Measurements from ENCODE around the gene SLC37A3. TPM values are rescaled to one million over a fixed set of nuclear protein-coding genes. Genes with fewer than 3 reads are reported as not detected.
A peak's percentile ranks its signal among the peaks of the same experiment; 100 is the strongest.

The SLC37A3 gene
- total and polyA plus RNA-seq, 4 donors, result 7.3 to 30.8 (median 10.6) TPM

DNA sequence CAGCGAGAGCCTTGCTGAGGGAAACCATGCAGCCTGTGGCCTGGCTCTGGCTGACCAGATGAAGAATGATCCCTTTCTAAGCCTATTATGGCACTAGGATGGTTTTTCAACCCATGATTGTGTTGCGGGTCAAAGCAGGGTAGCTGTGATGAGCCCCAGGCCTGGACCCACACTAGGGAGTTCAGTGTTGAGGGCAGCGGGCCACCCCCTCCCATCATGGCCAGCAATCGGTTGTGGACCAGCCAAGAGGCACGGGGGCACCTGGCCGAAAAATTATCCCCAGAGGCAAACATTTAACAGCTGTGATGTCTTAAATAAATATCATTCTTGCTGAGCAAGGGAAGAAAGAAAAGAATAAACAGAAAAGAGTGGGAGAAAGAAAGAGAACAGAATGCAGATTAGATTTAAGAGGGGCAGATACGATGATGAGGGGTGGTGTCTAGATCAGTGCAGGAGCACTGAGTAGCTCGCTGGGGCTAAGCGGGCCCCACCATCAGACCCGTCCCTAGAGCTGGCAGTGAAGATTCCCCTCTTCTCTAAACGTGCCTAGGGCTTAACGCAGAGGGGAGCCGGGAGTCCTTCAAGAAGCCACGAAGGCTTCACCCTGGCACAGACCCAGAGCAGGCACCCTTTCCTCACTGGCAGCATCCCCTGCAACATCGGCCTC is 82.7 kb downstream of the SLC37A3 start:
- Histone ChIP-seq H3K4me3 (ENCODE audit: low read depth in 1 of 3, low read length in 3 of 3) (no peak overlapping the region), H3K27me3 (ENCODE audit: control insufficient read depth in 4 of 4, insufficient read depth in 4 of 4, low read length in 3 of 4) (no peaks in the 10 kb centered on the region), H3K4me1 (ENCODE audit: control insufficient read depth in 4 of 4, insufficient read depth in 4 of 4, low read length in 3 of 4) (peaks cover 0 to 10% (median 2%) of the 10 kb centered on the region in 4 donors), H3K27ac (ENCODE audit: low read depth in 1 of 2, low read length in 2 of 2) (no peak overlapping the region), H3K9ac (ENCODE audit: low read depth in 1 of 2, low read length in 2 of 2) (no peak overlapping the region), H3K9me3 (ENCODE audit: control insufficient read depth in 4 of 4, low read length in 3 of 4) (peaks cover 0 to 3% (median 0%) of the 10 kb centered on the region in 4 donors), H3K36me3 (ENCODE audit: control insufficient read depth in 4 of 4, insufficient read depth in 3 of 4, low read depth in 1 of 4, low read length in 3 of 4) (no peaks in the 10 kb centered on the region)
- TF ChIP-seq TAF1 (conservative IDR thresholded peaks at IDR 0.05), result no peak
- TF ChIP-seq GABPA (IDR thresholded peaks at IDR 0.05 in 1 of 2, conservative IDR thresholded peaks at IDR 0.05 in 1 of 2), result no peak
- TF ChIP-seq HNF4A (conservative IDR thresholded peaks at IDR 0.05), result no peak
- TF ChIP-seq YY1 (IDR thresholded peaks at IDR 0.05), result no peak
- TF ChIP-seq EGR1 (IDR thresholded peaks at IDR 0.05; ENCODE audit: low read depth in 2 of 2), result no peak
- TF ChIP-seq FOXA1 (IDR thresholded peaks at IDR 0.05), result no peak
- TF ChIP-seq RXRA (IDR thresholded peaks at IDR 0.05), result no peak
- TF ChIP-seq, protein P1, sequence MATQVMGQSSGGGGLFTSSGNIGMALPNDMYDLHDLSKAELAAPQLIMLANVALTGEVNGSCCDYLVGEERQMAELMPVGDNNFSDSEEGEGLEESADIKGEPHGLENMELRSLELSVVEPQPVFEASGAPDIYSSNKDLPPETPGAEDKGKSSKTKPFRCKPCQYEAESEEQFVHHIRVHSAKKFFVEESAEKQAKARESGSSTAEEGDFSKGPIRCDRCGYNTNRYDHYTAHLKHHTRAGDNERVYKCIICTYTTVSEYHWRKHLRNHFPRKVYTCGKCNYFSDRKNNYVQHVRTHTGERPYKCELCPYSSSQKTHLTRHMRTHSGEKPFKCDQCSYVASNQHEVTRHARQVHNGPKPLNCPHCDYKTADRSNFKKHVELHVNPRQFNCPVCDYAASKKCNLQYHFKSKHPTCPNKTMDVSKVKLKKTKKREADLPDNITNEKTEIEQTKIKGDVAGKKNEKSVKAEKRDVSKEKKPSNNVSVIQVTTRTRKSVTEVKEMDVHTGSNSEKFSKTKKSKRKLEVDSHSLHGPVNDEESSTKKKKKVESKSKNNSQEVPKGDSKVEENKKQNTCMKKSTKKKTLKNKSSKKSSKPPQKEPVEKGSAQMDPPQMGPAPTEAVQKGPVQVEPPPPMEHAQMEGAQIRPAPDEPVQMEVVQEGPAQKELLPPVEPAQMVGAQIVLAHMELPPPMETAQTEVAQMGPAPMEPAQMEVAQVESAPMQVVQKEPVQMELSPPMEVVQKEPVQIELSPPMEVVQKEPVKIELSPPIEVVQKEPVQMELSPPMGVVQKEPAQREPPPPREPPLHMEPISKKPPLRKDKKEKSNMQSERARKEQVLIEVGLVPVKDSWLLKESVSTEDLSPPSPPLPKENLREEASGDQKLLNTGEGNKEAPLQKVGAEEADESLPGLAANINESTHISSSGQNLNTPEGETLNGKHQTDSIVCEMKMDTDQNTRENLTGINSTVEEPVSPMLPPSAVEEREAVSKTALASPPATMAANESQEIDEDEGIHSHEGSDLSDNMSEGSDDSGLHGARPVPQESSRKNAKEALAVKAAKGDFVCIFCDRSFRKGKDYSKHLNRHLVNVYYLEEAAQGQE (IDR thresholded peaks at IDR 0.05), result no peak
- TF ChIP-seq JUND (IDR thresholded peaks at IDR 0.05), result no peak
- TF ChIP-seq SP1 (IDR thresholded peaks at IDR 0.05), result no peak
- no peak for DNase-seq (ENCODE audit: low spot score)
- WGBS, result 72% methylated on average over 15 of the region's 15 CpGs

DNA sequence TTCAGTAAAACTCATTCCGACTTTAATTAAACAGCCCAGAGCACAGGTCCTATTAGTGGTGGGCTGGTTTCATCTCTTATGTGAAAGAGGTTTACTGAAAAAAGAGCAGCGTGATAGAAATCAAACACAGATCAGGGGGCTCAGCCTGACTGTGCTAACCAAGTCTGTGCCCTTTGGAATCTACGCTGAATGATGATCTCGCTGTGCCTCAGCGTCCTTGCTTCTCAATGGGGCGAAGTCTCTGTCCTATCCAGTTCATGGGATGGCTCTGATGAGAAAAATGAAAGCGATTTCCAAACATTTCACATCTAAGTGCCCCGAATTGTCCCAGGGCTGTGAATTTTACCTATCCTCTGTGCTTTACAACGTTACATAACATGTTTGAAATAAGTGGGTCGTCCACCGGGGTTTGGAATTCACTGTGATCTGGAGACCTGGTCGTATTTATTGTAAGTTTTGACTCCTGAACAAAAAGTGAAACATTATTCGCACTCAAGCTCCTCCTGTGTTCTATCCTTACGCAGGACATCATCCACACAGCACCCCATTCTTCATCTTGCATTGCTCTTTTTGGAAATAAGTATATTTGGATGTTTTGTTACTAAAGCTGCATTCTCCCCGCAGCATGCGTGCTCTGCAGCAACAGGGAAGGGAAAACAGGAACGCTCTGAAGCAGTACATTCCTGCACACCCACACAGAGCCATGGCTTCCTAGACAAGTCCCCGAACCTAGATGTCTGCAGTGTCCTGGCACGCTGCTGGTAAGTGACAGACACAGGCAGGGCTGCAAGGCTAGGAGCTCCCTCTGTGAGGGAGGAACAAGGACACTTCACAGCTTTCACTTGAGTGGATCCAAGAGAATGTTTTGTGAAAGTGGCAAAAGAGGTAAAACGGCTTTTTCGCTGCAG is 83.5 kb downstream of the SLC37A3 start:
- H3K4me1 ChIP-seq (ENCODE audit: control insufficient read depth in 4 of 4, insufficient read depth in 4 of 4, low read length in 3 of 4), result peaks cover 0 to 10% (median 2%) of the 10 kb centered on the region in 4 donors
- TF ChIP-seq JUND (IDR thresholded peaks at IDR 0.05) (no peak), HNF4A (conservative IDR thresholded peaks at IDR 0.05) (peak in 1 of 2 donors; percentile 5)
- no peak overlapping the region for H3K27ac ChIP-seq (ENCODE audit: low read depth in 1 of 2, low read length in 2 of 2)
- WGBS, result 70% methylated on average over 21 of the region's 21 CpGs
- no peaks in the 10 kb centered on the region for H3K27me3 ChIP-seq (ENCODE audit: control insufficient read depth in 4 of 4, insufficient read depth in 4 of 4, low read length in 3 of 4)
- DNase-seq (ENCODE audit: low spot score), result no peak
- no peak overlapping the region for H3K9ac ChIP-seq (ENCODE audit: low read depth in 1 of 2, low read length in 2 of 2)
- no peaks in the 10 kb centered on the region for H3K36me3 ChIP-seq (ENCODE audit: control insufficient read depth in 4 of 4, insufficient read depth in 3 of 4, low read depth in 1 of 4, low read length in 3 of 4)
- H3K4me3 ChIP-seq (ENCODE audit: low read depth in 1 of 3, low read length in 3 of 3), result no peak overlapping the region
- H3K9me3 ChIP-seq (ENCODE audit: control insufficient read depth in 4 of 4, low read length in 3 of 4), result peaks cover 0 to 3% (median 0%) of the 10 kb centered on the region in 4 donors

DNA sequence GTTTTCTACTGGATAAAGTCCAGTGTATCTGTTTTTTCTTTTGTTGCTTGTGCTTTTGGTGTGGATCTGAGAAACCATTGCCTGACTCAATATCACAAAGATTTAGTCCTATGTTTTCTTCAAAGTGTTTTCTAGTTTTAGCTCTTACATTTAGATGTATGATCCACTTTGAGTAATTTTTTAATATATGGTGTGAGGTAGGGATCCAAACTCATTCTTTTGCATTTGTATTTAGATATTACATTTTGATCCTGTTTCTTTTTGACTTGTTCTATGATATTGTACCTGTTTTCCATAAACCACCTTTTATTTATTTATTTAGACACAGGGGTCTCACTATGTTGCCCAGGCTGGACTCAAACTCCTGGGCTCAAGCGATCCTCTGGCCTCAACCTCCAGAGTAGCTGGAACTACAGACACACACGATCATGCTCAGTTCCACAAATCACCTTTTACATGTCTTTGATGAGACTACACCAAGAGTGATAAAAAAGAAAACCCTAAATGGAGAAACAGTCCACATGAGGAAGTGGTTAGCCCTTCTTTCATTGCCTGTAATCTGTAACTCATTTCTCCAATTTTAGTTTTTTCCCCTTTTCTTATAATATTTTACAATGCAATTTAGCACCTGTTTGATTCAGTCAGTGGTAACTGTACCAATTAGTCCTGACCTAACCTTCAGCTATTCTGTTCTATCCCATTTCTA is 86.0 kb downstream of the SLC37A3 start:
- Histone ChIP-seq H3K27me3 (ENCODE audit: control insufficient read depth in 4 of 4, insufficient read depth in 4 of 4, low read length in 3 of 4) (no peaks in the 10 kb centered on the region), H3K9me3 (ENCODE audit: control insufficient read depth in 4 of 4, low read length in 3 of 4) (peaks cover 0 to 3% (median 0%) of the 10 kb centered on the region in 4 donors), H3K27ac (ENCODE audit: low read depth in 1 of 2, low read length in 2 of 2) (no peak overlapping the region), H3K9ac (ENCODE audit: low read depth in 1 of 2, low read length in 2 of 2) (no peak overlapping the region), H3K36me3 (ENCODE audit: control insufficient read depth in 4 of 4, insufficient read depth in 3 of 4, low read depth in 1 of 4, low read length in 3 of 4) (no peaks in the 10 kb centered on the region), H3K4me3 (ENCODE audit: low read depth in 1 of 3, low read length in 3 of 3) (no peak overlapping the region), H3K4me1 (ENCODE audit: control insufficient read depth in 4 of 4, insufficient read depth in 4 of 4, low read length in 3 of 4) (peaks cover 0 to 10% (median 2%) of the 10 kb centered on the region in 4 donors)
- WGBS, result 89% methylated on average over 2 of the region's 2 CpGs
- no peak for DNase-seq (ENCODE audit: low spot score)
- TF ChIP-seq GABPA (IDR thresholded peaks at IDR 0.05 in 1 of 2, conservative IDR thresholded peaks at IDR 0.05 in 1 of 2), result no peak
- no peak for TF ChIP-seq JUND (IDR thresholded peaks at IDR 0.05)
- no peak for TF ChIP-seq FOXA2 (IDR thresholded peaks at IDR 0.05)
- no peak for TF ChIP-seq SP1 (IDR thresholded peaks at IDR 0.05)
- no peak for TF ChIP-seq HNF4A (conservative IDR thresholded peaks at IDR 0.05)
- TF ChIP-seq, protein P2, sequence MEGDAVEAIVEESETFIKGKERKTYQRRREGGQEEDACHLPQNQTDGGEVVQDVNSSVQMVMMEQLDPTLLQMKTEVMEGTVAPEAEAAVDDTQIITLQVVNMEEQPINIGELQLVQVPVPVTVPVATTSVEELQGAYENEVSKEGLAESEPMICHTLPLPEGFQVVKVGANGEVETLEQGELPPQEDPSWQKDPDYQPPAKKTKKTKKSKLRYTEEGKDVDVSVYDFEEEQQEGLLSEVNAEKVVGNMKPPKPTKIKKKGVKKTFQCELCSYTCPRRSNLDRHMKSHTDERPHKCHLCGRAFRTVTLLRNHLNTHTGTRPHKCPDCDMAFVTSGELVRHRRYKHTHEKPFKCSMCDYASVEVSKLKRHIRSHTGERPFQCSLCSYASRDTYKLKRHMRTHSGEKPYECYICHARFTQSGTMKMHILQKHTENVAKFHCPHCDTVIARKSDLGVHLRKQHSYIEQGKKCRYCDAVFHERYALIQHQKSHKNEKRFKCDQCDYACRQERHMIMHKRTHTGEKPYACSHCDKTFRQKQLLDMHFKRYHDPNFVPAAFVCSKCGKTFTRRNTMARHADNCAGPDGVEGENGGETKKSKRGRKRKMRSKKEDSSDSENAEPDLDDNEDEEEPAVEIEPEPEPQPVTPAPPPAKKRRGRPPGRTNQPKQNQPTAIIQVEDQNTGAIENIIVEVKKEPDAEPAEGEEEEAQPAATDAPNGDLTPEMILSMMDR (IDR thresholded peaks at IDR 0.05; ENCODE audit: low read depth, low read length, missing input control), result no peak
- no peak for TF ChIP-seq NR2F2 (IDR thresholded peaks at IDR 0.05)
- TF ChIP-seq, protein P1 (IDR thresholded peaks at IDR 0.05), result no peak
- TF ChIP-seq EGR1 (IDR thresholded peaks at IDR 0.05; ENCODE audit: low read depth in 2 of 2), result no peak
- no peak for TF ChIP-seq HNF4G (IDR thresholded peaks at IDR 0.05)
- TF ChIP-seq RXRA (IDR thresholded peaks at IDR 0.05), result no peak
- no peak for TF ChIP-seq YY1 (IDR thresholded peaks at IDR 0.05)
- no peak for TF ChIP-seq RAD21 (IDR thresholded peaks at IDR 0.05)
